Neural cell (in vitro differentiated cells): Measurements from ENCODE around the gene EN2.

Experiments used
- CTCF ChIP-seq: fragments of 450-650 bp; IDR thresholded peaks from 2 replicates; pipeline ENCODE4 v1.5.1; 2014; ENCODE audit warnings: antibody characterized with exemption, mild to moderate bottlenecking, moderate library complexity; ENCODE audit not compliant: poor library complexity, severe bottlenecking
- EP300 ChIP-seq: fragments of 450-650 bp; conservative IDR thresholded peaks from 2 replicates; pipeline ENCODE4 v1.6.1; 2014; ENCODE audit warnings: antibody characterized with exemption, mild to moderate bottlenecking, moderate library complexity; ENCODE audit not compliant: poor library complexity, severe bottlenecking
- EZH2 ChIP-seq: fragments of 200-600, 300-800 bp; shearing (Covaris generic), sonication (generic); IDR thresholded peaks from 2 replicates; pipeline ENCODE4 v1.6.1; 2014; ENCODE audit warnings: antibody characterized with exemption, low read length, borderline replicate concordance, mild to moderate bottlenecking; ENCODE audit not compliant: insufficient read depth, poor library complexity, severe bottlenecking
- MXI1 ChIP-seq: fragments of 450-650 bp; conservative IDR thresholded peaks from 2 replicates; pipeline ENCODE4 v1.6.1; 2014; ENCODE audit warnings: antibody characterized with exemption, mild to moderate bottlenecking; ENCODE audit not compliant: poor library complexity, severe bottlenecking
- POLR2AphosphoS5 ChIP-seq: IDR thresholded peaks from 2 replicates; pipeline ENCODE4 v1.6.1; 2012
- RAD21 ChIP-seq: fragments of 450-650 bp; conservative IDR thresholded peaks from 2 replicates; pipeline ENCODE4 v1.6.1; 2014; ENCODE audit warnings: antibody characterized with exemption, mild to moderate bottlenecking, moderate library complexity
- REST ChIP-seq: IDR thresholded peaks from 2 replicates; pipeline ENCODE4 v1.6.1; 2012; ENCODE audit warnings: borderline replicate concordance
- SMC3 ChIP-seq: fragments of 450-650 bp; conservative IDR thresholded peaks from 2 replicates; pipeline ENCODE4 v1.6.1; 2014; ENCODE audit warnings: antibody characterized with exemption, mild to moderate bottlenecking, moderate library complexity; ENCODE audit not compliant: poor library complexity
- TAF1 ChIP-seq: IDR thresholded peaks from 2 replicates; pipeline ENCODE4 v1.6.1; 2012; ENCODE audit warnings: low read depth

GRCh38 chr7:155483245-155483644 is 25.3 kb downstream of the EN2 start:
- TF ChIP-seq CTCF = no peak
- TF ChIP-seq EP300 = no peak
- no peak for TF ChIP-seq TAF1
- TF ChIP-seq POLR2AphosphoS5 = no peak
- no peak for TF ChIP-seq RAD21
- no peak for TF ChIP-seq EZH2
- no peak for TF ChIP-seq REST
- TF ChIP-seq SMC3 = no peak
- no peak for TF ChIP-seq MXI1
